B cell (primary cell): ENCODE measurements around the gene PCLO.

Experiments
- CTCF ChIP-seq: fragments of 200-600 bp; IDR thresholded peaks from one replicate; pipeline ENCODE4 v1.8.0; 2022; ENCODE audit warnings: antibody characterized with exemption, mild to moderate bottlenecking
- EZH2 ChIP-seq: IDR thresholded peaks from 2 replicates; pipeline ENCODE4 v1.6.1; 2012; ENCODE audit warnings: borderline replicate concordance, low read depth, mild to moderate bottlenecking, moderate library complexity, low read length; ENCODE audit not compliant: insufficient read depth, poor library complexity, severe bottlenecking

DNA sequence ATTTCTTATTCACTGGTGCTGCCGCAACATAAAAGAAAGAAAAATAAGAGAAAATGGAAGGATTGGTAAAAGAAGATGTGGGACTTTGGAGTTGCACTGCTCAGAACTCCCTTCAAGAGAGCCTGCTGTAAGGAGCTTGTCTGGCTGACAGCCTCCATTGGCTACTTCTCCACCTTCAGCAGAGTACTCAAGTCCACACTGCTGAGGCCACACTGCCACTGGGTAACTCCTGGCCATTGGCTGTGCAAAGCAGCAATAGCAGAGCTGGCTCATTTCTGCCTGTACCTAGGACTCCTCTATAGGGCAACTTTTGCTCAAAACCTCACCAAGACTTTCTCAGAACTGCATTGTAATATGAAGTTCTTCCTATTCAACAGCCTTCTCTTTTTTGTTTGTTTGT, 38.7 kb upstream of the PCLO start:
- TF ChIP-seq CTCF, result no peak
- TF ChIP-seq EZH2, result no peak
